Lung (tissue), 16 donors: Measurements from ENCODE around the gene ANXA9. TPM values are rescaled to one million over a fixed set of nuclear protein-coding genes. Genes with fewer than 3 reads are reported as not detected.
A peak's percentile ranks its signal among the peaks of the same experiment; 100 is the strongest.

ENCODE experiments used
- ATAC-seq: fragments of 200-7000 bp; cut with Tn5 transposase; one replicate; pipeline ENCODE4 v1.9.1; 2020; ENCODE audit warnings: moderate number of reproducible peaks; ENCODE audit not compliant: insufficient read depth, low FRiP score
- DNase-seq, 3 donors: peaks; one replicate each; pipeline ENCODE4 v3.0.0-alpha.2; 2013 to 2017
- H3K27ac ChIP-seq, 2 donors: one replicate each; pipeline ENCODE4 v1.5.1; 2013; ENCODE audit warnings: mild to moderate bottlenecking in 2 of 2, moderate library complexity in 2 of 2, control low read depth in 1 of 2, inconsistent platforms in 1 of 2, low read depth in 1 of 2, low read length in 1 of 2
- H3K27me3 ChIP-seq, 3 donors: one replicate each; pipeline ENCODE4 v1.5.1; 2013; ENCODE audit warnings: low read length in 2 of 3; ENCODE audit not compliant: control insufficient read depth in 3 of 3, insufficient read depth in 3 of 3
- H3K36me3 ChIP-seq, 4 donors: one replicate each; pipeline ENCODE4 v1.5.1; 2013; ENCODE audit warnings: low read length in 4 of 4, mild to moderate bottlenecking in 1 of 4, moderate library complexity in 1 of 4; ENCODE audit not compliant: control insufficient read depth in 4 of 4, insufficient read depth in 4 of 4
- H3K4me1 ChIP-seq, 5 donors: one replicate each; pipeline ENCODE4 v1.5.1; 2013; ENCODE audit warnings: low read length in 5 of 5, mild to moderate bottlenecking in 2 of 5, moderate library complexity in 1 of 5; ENCODE audit not compliant: control insufficient read depth in 5 of 5, insufficient read depth in 5 of 5
- H3K4me3 ChIP-seq: one replicate; pipeline ENCODE4 v1.5.1; 2013; ENCODE audit warnings: mild to moderate bottlenecking, control low read depth, moderate library complexity
- H3K9ac ChIP-seq, 2 donors: one replicate each; pipeline ENCODE4 v1.5.1; 2013; ENCODE audit warnings: low read length in 2 of 2, control low read depth in 1 of 2; ENCODE audit not compliant: insufficient read depth in 1 of 2
- H3K9me3 ChIP-seq, 4 donors: one replicate each; pipeline ENCODE4 v1.5.1; 2013; ENCODE audit warnings: low read length in 3 of 4, mild to moderate bottlenecking in 1 of 4, moderate library complexity in 1 of 4; ENCODE audit not compliant: control insufficient read depth in 4 of 4, insufficient read depth in 3 of 4
- WGBS, 2 donors: extraction: QIAGEN DNeasy Blood & Tissue Kit; methylation state at CpG; one replicate each; pipeline ENCODE4 v1.1.7; 2013; 5-methylcytosine and 5-hydroxymethylcytosine counted together
- long read RNA-seq, 5 donors: transcript quantifications; one replicate each; lab custom pipeline, GENCODE V29; 2026
- polyA plus RNA-seq, 2 donors: library from polyadenylated mRNA; stranded (reverse); fragments of 200-250 nt; gene quantifications; one replicate each; pipeline ENCODE4 v1.2.1, GENCODE V29; 2013
- total RNA-seq, 2 donors: library from RNA; depleted of rRNA in 1 of 2; stranded (reverse); fragments of >200 nt in 1 of 2; gene quantifications; one replicate each; pipeline ENCODE4 v1.2.1, GENCODE V29; 2014 to 2021
- TF ChIP-seq, protein P1 (sequence below): IDR thresholded peaks from 2 replicates; pipeline ENCODE4 v1.5.1; 2012; ENCODE audit warnings: mild to moderate bottlenecking; ENCODE audit errors: control extremely low read depth, extremely low read depth
- donor health status: control.
- donor health status: control.
- donor health status: Bipolar disorder and iron deficiency.
- donor health status: healthy.
- donor health status: DM: yes; HTN: yes; CAD: no.

The ANXA9 gene, protein sequence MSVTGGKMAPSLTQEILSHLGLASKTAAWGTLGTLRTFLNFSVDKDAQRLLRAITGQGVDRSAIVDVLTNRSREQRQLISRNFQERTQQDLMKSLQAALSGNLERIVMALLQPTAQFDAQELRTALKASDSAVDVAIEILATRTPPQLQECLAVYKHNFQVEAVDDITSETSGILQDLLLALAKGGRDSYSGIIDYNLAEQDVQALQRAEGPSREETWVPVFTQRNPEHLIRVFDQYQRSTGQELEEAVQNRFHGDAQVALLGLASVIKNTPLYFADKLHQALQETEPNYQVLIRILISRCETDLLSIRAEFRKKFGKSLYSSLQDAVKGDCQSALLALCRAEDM
- total RNA-seq (1 to 10 TPM in 1 of 2 donors, under 1 TPM in 1; 0.68 to 1.0 TPM), polyA plus RNA-seq (1 to 10 TPM in 1 of 2 donors, under 1 TPM in 1; 0.37 to 1.3 TPM)
- long read RNA-seq, donor 1, result 0 reads
- long read RNA-seq, donor 2, result 0 reads
- long read RNA-seq, donor 3, partial matches to known transcripts, result 0 of 1 reads
- long read RNA-seq, donor 3, other reads (novel, unspliced or antisense), result 0 of 1 reads
- long read RNA-seq, donor 4, result 0 reads
- long read RNA-seq, donor 5, result 0 reads

DNA sequence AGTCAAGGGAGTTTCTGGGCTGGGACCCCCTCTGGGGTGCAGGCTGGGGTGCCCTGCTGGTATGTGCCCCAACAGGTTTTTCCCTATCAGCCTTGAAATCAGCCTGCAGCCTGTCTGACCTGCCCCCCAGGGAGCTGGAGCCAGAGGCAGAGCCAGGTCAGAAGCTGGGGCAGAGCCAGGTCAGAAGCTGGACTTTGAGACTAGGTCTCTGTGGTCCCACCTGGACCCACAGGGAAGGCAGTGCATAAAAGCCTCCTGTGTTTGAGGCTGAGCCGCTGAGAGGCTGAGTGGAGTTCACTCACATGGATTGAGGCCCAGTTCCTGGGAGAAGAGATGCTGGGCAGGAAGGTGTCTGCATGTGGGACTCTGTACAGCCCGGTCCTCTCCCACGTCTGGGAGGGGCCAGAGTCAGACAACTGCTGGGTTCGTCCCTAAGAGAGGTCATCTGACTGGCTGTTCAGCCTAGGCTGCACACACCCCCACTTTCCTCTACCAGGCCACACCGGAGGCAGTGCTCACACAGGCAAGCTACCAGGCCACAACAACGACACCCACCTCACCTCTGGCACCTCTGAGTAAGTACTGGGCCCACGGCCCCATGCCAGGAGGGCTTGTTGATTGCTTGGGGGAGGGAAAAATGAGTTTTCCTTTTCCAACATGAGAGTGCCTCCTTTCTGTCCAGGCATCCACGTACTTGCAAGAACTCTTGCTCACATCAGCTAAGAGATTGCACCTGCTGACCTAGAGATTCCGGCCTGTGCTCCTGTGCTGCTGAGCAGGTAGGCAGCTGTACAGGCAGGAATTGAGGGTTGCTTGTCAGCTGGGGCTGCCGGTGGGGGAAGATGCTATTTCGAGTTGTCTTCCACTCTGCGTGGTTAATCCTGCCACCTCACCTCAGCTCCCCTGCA, at the start of gene ANXA9:
ANXA9 (plus strand) TSS at position 488 of the 908 bp plus-strand sequence. CDS start 814 bp downstream, outside the sequence.
- no peak for ATAC-seq
- Histone ChIP-seq H3K36me3 (no peaks in the 10 kb centered on the region), H3K27ac (peak within 1 kb of the TSS in 1 of 2 donors; percentile 44), H3K4me3 (no peak within 1 kb of the TSS), H3K27me3 (no peaks in the 10 kb centered on the region), H3K9me3 (no peaks in the 10 kb centered on the region), H3K9ac (peak within 1 kb of the TSS in 1 of 2 donors; percentile 25), H3K4me1 (peaks cover 0 to 20% (median 7%) of the 10 kb centered on the region in 5 donors)
- TF ChIP-seq, protein P1, sequence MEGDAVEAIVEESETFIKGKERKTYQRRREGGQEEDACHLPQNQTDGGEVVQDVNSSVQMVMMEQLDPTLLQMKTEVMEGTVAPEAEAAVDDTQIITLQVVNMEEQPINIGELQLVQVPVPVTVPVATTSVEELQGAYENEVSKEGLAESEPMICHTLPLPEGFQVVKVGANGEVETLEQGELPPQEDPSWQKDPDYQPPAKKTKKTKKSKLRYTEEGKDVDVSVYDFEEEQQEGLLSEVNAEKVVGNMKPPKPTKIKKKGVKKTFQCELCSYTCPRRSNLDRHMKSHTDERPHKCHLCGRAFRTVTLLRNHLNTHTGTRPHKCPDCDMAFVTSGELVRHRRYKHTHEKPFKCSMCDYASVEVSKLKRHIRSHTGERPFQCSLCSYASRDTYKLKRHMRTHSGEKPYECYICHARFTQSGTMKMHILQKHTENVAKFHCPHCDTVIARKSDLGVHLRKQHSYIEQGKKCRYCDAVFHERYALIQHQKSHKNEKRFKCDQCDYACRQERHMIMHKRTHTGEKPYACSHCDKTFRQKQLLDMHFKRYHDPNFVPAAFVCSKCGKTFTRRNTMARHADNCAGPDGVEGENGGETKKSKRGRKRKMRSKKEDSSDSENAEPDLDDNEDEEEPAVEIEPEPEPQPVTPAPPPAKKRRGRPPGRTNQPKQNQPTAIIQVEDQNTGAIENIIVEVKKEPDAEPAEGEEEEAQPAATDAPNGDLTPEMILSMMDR, result no peak
- no peak for DNase-seq
- 67 to 79% methylated on average over 12 of the region's 12 CpGs for WGBS, 2 donors

DNA sequence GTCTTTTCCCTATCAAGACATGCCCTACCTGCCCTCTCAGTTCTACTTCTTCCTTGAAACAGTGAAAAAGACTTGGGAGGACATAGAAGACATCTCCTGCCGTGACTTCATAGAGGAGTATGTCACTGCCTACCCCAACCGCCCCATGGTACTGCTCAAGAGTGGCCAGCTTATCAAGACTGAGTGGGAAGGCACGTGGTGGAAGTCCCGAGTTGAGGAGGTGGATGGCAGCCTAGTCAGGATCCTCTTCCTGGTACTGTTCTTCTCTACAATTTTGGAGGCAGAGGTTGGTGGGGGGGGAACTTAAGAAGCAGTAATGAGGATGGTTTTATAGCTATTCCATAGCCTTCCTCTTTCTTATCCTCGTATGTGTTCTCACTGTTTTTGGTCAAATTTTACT, 37.2 kb upstream of the ANXA9 start:
- DNase-seq (no peak), ATAC-seq (no peak)
- H3K36me3 ChIP-seq, result peaks cover 47 to 67% (median 49%) of the 10 kb centered on the region in 4 donors
- TF ChIP-seq, protein P1, result no peak
- no peak overlapping the region for H3K9ac ChIP-seq
- H3K9me3 ChIP-seq, result no peaks in the 10 kb centered on the region
- 88% methylated on average over 5 of the region's 5 CpGs for WGBS, 2 donors
- H3K27ac ChIP-seq, result no peak overlapping the region
- H3K27me3 ChIP-seq, result no peaks in the 10 kb centered on the region
- H3K4me1 ChIP-seq, result no peaks in the 10 kb centered on the region
- H3K4me3 ChIP-seq, result no peak overlapping the region

GRCh38 chr1:150954708-150955107, 27.4 kb upstream of the ANXA9 start:
- no peak for ATAC-seq
- TF ChIP-seq, protein P1, result no peak
- Histone ChIP-seq H3K27me3 (no peaks in the 10 kb centered on the region), H3K4me1 (no peaks in the 10 kb centered on the region), H3K36me3 (peaks cover 26 to 43% (median 35%) of the 10 kb centered on the region in 4 donors), H3K9ac (no peak overlapping the region), H3K4me3 (no peak overlapping the region), H3K9me3 (peaks cover 0 to 2% (median 0%) of the 10 kb centered on the region in 4 donors), H3K27ac (no peak overlapping the region)
- no peak for DNase-seq
- WGBS, 2 donors, result 92 to 93% methylated on average over 3 of the region's 3 CpGs
